ENCODE data around the gene ELOVL1.

The ELOVL1 gene

GRCh38 chr1:43352881-43353280, 14.9 kb downstream of the ELOVL1 start:
- no peak for DNase-seq

DNA sequence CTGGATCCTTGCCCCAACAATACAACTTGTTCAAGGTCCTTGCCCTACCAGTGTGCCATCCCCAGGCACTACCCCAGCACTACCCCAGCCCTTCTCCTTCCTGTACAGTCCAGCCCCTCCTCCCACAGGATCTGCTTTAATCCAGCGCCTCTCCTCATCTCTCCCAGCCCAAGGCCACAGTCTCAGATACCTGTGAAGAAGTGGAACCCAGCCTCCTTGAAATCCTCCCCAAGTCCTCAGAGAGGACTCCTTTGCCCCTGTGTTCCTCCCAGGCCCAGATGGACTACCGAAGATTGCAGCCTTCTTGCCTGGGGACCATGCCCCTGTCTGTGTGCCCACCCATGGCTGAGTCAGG, 15.5 kb downstream of the ELOVL1 start:
- no peak for DNase-seq

DNA sequence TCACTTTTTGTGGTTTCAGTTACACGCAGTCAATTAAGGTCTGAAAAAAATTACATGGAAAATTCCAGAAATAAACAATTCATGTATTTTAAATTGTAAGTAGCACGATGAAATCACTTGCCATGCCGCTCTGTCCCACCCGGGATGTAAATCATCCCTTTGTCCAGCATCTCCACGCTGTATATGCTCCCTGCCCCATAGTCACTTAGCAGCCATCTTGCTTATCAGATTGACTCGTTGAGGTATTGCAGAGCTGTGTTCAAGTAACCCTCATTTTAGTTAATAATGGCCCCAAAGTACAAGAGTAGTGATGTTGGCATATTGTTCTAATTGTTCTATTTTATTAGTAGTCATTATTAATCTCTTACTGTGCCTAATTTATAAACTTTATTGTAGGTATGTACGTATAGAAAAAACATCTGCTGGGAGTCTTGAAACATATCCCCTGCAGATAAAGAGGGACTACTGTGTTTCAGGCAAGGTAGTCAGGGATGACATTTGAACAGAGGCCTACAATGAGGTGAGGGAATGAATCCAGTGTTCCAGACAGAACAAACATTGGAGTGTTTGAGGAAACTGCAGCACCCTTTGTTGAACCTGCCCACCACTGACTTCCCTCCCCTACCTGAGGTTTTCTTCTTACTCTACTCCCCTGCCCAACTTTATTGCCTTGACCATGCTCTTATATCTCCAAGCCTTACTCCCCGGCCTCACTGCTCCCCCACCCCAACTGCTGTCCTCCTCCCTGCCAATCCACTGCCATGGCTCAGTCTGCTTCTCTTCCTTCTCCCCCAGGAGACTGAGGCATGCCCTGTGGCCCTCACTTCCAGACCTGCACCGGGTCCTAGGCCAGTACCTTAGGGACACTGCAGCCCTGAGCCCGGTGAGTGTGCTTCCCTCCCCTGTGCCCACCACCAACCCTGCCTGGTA, 16.1 kb downstream of the ELOVL1 start:
- no peak for DNase-seq

DNA sequence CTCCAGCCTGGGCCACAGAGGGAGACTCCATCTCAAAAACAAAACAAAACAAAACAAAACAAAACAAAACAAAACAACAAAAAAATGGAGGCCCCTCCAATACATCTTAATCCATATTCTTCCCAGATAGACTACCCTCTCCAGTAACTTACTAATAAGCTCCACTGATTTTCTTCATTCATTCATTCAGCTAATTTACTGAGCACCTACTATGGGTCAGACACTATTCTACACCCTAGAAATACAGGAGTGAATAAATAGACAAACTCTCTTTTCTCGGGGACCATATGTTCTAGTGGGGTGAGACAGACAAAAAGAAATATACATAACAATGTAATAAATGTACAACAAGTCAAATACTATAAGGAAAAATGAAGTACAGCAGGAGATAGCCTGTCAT, 16.8 kb downstream of the ELOVL1 start:
- no peak for DNase-seq

GRCh38 chr1:43349594-43350306, 18.1 kb downstream of the ELOVL1 start:
- no peak for DNase-seq

- peak in 1 of 2 experiments; percentile 61 for DNase-seq
Observed at GRCh38 chr1:43348809-43349593, 18.8 kb downstream of the ELOVL1 start.

DNA sequence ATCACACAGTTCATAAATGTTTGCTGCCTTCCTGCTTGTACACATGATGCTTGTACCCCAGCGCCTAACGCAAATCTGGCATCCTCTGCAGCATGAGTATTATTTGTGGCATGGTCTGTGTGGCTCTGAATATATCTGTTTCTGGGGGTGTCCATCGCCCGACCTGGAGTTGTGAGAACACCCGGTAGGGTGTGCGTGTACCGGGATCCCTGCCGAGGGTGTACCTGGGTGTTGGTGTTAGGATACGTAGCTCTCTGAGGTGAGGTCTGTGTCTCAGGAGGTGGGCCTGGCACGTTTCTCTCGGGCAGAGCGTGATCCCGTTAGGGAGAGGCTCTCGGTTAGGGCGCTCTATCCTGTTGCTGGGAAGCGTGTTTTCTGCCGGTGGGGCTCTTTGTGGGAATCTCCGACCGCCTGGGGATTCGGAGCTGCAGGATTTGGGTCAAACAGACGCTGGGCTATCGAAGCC, 19.4 kb downstream of the ELOVL1 start:
- DNase-seq = no peak

DNA sequence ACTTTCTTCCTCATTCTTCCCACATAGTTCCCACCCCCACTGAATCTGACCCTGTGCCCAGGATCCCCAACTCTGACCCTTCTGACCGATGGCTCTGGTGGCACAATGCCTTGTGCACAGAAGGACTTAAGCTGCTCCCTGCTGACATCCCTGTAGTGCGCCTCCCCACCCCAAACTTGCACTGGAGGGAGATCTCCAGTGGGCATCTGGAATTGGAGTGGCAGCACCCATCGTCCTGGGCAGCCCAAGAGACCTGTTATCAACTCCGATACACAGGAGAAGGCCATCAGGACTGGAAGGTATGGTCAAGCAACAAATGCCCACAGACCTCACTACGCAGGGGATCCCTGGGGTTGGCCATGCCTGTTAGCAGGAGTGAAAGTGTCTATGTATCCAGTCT, 21.2 kb downstream of the ELOVL1 start:
- DNase-seq = no peak

GRCh38 chr1:43345120-43345519, 22.7 kb downstream of the ELOVL1 start:
- no peak for DNase-seq

DNA sequence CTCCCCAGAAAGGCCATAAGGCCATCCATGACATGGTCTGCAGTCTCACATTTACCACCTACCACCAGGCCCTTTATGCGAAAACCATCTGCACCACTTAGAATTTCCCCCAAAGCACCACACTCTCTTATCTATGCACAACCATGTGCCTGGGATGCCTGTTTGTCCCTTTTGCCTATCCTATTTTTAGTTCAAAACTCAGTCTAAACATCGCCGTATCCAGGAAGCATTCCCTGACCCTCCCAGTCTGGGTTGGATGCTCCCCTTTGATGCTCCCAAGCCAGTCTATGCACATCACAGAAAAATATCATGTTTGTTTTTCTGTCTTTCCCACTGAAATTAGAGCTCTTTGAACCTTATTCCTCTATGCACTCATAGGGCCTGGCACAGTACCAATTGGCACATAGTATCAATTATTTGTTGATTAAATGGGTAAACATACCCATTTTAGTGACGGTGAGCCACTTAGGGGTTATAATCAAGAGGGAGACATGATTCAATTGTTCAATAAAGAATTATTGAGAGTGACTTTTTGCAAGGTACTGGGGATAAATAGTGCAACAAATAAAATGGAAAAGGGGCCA, 23.5 kb downstream of the ELOVL1 start:
- no peak for DNase-seq

- DNase-seq = no peak
Observed at GRCh38 chr1:43340559-43340958, 27.3 kb downstream of the ELOVL1 start.

- DNase-seq = no peak
Observed at GRCh38 chr1:43339584-43340232, 28.1 kb downstream of the ELOVL1 start.

GRCh38 chr1:43338001-43338400, 29.8 kb downstream of the ELOVL1 start:
- DNase-seq = no peak

DNA sequence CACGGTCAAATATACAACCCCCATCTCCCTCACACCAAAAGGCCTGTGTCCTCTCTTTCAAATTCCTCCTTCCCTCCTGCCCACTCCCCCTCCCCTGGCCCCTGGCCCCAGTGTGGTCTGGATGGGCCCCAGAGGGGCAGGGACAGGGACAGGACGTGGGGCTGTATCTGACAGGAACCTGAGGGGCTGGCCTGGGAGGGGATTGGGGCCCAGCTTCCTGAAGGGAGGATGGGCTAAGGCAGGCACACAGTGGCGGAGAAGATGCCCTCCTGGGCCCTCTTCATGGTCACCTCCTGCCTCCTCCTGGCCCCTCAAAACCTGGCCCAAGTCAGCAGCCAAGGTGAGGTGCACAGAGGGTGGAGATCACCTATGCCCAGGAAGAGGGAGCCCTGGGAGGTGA, 30.2 kb downstream of the ELOVL1 start, which contains the start of gene MPL:
Gene MPL, plus strand, starts transcription at position 231 of the 400 bp plus-strand sequence. Its CDS starts 31 bp downstream, at position 262.
- no peak for DNase-seq

DNA sequence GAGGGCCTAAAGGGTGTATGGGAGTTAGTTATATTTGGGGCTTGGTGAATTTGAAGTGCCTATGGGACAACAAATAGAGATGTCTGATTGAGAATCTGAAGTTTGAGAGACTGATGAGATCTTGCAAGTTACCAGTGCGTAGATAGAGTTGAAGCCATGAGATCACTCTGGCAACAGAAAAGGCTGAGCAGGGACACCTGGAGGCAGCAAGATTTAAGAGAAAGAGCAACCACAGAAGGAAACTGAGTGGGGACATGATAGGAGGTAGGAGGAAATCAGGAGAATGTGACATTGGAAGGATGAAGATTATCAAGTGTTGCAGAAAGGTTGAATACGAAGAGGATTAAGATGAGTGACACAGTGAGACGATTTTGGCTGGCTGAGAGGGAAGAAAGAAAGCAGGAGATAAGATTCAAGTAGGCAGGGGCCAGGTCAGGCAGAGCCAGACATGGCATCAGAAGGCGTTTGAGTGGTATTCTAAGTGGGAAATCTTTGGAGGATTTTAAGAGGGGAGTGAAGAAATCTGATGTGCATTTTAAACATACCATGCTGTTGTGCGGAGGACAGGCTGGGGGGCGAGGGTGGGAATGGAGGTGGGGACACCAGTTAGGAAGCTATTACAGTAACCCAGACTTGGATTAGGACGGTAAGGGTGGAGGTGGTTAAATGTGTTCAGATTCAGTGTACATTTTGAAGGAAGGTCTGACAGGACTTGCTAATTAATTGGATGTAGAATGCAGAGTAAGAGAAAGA, 33.2 kb downstream of the ELOVL1 start:
- DNase-seq = no peak

DNA sequence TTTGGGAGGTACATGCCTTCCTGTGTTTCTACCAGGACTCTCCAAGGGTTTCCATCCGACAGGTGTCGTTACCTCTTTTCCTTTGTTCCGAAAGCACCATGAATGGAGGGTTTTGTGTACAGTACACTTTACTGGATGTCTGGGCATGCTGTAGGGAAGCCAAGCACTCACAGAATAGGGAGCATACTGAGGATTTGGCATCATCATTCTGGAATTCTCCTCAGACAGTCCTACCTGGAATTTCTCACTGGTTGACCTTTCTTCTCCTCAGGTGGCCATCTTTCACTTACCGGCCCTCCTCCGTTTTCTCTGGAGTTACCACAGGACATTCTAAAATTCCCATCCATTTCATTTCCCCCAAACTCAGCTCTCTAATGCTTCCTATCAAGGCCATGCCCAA, 36.1 kb downstream of the ELOVL1 start:
- no peak for DNase-seq

GRCh38 chr1:43329995-43330751, 37.6 kb downstream of the ELOVL1 start:
- no peak for DNase-seq

DNA sequence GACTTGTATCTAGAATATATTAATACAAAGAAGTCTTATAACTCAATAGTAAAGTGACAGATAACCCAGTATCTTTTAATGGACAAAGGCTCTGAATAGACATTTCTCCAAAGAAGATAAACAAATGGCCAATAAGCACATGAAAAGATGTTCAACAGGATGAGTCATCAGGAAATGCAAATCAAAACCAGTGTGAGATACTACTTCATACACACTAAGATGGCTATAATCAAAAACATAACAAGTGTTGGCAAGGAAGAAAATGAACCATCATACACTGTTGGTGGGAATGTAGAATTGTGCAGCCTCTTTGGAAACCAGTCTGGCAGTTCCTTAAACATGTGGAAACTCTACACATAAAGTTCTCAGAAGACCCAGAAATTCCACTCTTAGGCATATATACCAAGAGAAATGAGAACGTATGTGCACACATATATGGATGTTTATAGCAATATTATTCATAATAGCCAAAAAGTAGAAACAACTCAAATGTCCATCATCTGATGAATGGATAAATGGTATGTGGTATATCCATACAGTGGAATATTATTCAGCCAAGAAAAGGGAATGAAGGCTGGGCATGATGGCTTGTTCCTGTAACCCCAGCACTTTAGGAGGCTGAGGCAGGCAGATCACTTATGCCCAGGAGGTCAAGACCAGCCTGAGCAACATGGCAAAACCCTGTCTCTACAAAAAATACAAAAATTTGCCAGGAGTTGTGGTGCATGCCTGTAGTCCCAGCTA, 40.1 kb downstream of the ELOVL1 start:
- DNase-seq = no peak

DNA sequence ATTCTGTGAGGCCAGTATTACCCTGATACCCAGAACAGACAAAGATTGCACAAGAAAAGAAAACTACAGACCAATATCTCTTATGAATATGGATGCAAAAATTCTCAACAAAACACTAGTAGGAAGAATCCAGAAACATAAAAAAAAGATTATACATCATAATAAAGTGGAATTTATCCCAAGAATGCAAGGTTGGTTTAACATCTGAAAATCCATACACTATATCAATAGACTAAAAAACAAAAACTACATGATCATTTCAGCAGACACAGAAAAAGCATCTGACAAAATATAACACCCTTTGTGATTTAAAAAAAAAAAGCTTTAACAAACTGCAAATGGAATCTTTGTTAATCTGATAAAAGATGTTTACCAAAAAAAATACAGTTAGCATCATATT, 42.4 kb downstream of the ELOVL1 start:
- no peak for DNase-seq

DNA sequence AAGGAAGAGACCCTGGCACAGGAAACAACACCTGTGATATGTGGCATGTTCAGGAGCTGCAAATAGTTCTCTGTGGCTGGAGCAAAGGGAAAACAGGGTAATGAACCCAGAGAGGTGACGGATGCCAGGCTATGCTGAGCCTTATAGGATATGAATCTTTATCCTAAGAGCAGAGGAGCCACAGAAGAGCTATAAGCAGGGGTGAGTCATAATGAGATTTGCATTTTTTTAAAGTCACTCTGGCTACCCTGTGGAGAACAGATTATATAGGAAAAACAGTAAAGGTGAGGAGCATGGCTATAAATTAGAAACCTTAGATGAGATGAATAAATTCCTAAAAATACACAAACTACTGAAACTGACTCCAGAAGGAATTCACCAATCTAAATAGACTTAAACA, 43.0 kb downstream of the ELOVL1 start:
- DNase-seq = no peak

Measured in cerebellar nuclear complex (tissue), 1 donor.